Measurements from ENCODE around the gene KRT86.

DNA sequence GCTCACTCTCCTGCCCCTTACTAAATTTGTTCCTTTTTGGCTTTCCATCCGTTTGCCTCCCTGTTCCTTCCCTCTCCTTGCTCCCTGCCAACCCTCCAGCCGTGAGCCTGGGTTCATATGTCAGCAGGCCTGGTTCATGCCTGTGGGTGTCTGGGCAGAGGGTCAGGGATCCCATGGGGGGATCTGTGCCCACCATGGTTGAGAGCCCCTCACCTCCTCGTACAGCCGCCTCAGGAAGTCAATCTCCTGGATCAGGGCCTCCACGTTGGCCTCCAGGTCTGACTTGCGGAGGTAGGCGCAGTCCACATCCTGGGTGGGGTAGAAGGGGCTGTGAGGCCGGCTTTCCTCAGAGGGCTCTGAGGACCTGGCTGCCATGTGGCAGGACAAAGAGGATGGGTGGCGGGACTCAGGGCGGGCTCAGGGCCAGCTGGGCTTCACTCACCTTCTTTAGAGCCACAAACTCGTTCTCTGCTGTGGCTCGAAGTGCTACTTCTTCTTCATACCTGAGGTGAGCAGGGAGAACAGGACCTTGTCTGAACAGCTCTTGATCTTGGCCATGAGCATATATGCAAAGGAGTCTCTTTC lies 43.1 kb downstream of the KRT86 start:
- TF ChIP-seq, protein P1, sequence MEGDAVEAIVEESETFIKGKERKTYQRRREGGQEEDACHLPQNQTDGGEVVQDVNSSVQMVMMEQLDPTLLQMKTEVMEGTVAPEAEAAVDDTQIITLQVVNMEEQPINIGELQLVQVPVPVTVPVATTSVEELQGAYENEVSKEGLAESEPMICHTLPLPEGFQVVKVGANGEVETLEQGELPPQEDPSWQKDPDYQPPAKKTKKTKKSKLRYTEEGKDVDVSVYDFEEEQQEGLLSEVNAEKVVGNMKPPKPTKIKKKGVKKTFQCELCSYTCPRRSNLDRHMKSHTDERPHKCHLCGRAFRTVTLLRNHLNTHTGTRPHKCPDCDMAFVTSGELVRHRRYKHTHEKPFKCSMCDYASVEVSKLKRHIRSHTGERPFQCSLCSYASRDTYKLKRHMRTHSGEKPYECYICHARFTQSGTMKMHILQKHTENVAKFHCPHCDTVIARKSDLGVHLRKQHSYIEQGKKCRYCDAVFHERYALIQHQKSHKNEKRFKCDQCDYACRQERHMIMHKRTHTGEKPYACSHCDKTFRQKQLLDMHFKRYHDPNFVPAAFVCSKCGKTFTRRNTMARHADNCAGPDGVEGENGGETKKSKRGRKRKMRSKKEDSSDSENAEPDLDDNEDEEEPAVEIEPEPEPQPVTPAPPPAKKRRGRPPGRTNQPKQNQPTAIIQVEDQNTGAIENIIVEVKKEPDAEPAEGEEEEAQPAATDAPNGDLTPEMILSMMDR (tag by site-specific recombination; IDR thresholded peaks at IDR 0.05), result no peak
- TF ChIP-seq, protein P2, sequence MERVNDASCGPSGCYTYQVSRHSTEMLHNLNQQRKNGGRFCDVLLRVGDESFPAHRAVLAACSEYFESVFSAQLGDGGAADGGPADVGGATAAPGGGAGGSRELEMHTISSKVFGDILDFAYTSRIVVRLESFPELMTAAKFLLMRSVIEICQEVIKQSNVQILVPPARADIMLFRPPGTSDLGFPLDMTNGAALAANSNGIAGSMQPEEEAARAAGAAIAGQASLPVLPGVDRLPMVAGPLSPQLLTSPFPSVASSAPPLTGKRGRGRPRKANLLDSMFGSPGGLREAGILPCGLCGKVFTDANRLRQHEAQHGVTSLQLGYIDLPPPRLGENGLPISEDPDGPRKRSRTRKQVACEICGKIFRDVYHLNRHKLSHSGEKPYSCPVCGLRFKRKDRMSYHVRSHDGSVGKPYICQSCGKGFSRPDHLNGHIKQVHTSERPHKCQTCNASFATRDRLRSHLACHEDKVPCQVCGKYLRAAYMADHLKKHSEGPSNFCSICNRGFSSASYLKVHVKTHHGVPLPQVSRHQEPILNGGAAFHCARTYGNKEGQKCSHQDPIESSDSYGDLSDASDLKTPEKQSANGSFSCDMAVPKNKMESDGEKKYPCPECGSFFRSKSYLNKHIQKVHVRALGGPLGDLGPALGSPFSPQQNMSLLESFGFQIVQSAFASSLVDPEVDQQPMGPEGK (tag by site-specific recombination; IDR thresholded peaks at IDR 0.05), result no peak
- no peak for TF ChIP-seq ZNF10 (tag by site-specific recombination; IDR thresholded peaks at IDR 0.05)
- no peak for TF ChIP-seq ZNF561 (tag by site-specific recombination; IDR thresholded peaks at IDR 0.05; ENCODE audit: borderline replicate concordance)
- no peak for TF ChIP-seq ZNF112 (tag by site-specific recombination; IDR thresholded peaks at IDR 0.05)
- TF ChIP-seq ZNF521 (tag by site-specific recombination; IDR thresholded peaks at IDR 0.05), result no peak
- no peak for TF ChIP-seq ZNF292 (tag by site-specific recombination; IDR thresholded peaks at IDR 0.05; ENCODE audit: borderline replicate concordance, low read depth)
- no peak for TF ChIP-seq ZNF785 (tag by site-specific recombination; IDR thresholded peaks at IDR 0.05)
- TF ChIP-seq ZNF114 (tag by site-specific recombination; IDR thresholded peaks at IDR 0.05), result no peak
- TF ChIP-seq RBAK (tag by site-specific recombination; IDR thresholded peaks at IDR 0.05), result no peak
- no peak for TF ChIP-seq ZNF548 (tag by site-specific recombination; IDR thresholded peaks at IDR 0.05)
- no peak for TF ChIP-seq ZNF473 (tag by site-specific recombination; IDR thresholded peaks at IDR 0.05)
- no peak for TF ChIP-seq ZNF169 (tag by site-specific recombination; IDR thresholded peaks at IDR 0.05)
